ENCODE measurements around the gene ZNF506.
"Not testable (repeated sequence)": the region's sequence is repeated elsewhere in the genome, so short reads cannot be mapped to it uniquely, and the experiment has no call there.

ZNF506 gene

DNA sequence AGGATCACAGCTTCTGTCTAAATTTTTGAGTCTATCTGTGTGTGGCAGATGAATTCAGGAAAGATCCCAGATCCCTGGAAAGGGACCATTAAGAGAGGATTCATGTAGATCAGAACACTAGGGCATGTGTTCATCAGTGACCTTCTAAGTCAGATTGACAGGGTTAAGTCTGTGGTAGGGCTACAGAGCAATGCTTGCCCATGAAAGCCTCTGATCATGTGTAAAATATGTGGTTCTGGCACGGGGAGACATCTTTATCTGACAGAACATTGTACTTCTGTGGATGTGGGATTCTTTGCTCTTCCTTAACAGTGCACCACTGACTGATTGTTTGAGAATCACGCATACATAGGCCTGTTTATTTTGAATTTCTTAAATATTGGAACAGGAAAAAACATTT lies 42.9 kb downstream of the ZNF506 start:
- DNase-seq (ENCODE audit: low read depth) = no peak

GRCh38 chr19:19777692-19778091 lies 43.9 kb downstream of the ZNF506 start:
- no peak for DNase-seq (ENCODE audit: low read depth)

DNA sequence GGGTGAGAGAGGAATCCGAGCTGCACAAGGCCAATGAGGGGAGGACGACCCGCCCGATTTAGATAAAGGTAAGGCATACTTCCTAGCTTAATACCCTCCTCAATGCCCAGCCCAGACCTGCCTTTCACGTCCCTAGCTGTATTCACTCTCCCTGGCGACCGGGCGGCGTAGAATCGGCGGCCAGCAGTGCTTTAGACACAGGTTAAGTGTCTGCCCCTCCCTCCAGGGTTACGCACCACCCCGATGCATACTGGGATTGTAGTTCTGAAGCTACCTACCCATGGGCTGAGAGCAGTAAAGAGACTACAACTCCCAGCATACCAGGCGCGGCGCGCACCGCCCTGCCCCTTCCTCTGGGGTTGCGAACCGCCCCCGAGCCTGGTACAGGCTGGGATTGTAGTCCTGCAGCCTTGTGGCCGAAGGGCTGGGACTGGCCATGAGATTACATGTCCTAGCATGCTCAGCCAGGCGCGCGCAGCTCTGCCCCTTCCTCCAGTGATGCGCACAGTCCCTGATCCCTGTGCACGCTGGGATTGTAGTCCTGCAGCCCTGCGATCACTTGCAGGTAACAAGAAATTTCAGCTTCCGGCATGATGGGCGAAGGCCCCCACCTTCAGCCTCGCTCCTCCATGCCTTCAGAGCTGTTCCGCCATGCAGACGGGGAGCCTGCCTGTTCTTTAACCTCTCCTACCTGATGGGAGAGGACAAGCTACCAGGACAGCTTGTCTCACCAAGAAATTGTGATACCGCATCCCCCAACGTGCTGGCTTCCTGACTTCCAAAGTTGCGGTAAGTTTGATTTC lies 45.1 kb downstream of the ZNF506 start:
- peak; percentile 99 for DNase-seq (ENCODE audit: low read depth)

DNA sequence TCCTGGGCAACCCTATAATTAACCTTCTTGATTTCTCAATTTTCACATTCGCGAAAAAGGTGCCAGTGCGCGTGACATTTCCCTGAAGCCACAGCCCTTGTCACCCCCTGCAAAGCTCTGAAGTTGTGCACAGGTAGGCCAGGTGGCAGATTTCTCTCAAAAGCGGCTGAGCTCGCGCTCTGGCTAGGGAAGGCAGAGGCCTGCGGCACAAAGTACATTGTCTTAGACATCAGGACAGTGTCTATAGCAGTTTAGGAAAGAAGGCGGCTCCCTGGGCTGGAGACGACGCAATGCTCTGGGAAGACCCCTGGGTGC lies 45.7 kb downstream of the ZNF506 start:
- DNase-seq (ENCODE audit: low read depth) = no peak

DNA sequence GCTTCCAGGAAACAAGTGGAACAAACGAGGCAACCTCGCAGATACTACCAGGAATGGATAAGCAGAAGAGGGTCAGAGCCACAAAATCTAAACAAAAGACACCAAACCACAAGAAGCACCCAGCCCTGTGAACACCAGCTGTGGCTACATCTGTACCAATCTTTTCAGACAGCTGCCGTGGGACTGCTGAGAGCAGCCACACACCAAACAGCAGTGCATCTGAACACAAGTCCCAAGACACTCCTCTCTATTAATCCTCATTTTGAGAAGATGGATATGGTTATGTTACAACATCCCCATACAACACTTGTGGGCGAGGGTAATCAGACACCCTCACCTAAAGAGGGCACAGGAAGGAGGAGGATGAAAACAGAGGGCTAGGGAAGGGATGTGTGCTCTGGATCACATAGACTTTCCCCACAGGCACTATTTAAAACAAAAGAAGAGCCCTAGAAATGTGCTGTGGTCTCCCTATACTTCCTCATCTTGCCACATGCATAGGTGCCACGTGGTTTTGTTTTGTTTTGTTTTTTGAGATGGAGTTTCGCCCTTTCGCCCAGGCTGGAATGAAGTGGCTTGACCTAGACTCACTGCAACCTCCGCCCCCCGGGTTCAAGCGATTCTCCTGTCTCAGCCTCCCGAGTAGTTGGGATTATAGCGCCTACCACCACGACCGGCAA lies 47.1 kb downstream of the ZNF506 start:
- DNase-seq (ENCODE audit: low read depth) = no peak

GRCh38 chr19:19771963-19772362 lies 49.6 kb downstream of the ZNF506 start:
- not testable (repeated sequence) for DNase-seq (ENCODE audit: low read depth)

DNA sequence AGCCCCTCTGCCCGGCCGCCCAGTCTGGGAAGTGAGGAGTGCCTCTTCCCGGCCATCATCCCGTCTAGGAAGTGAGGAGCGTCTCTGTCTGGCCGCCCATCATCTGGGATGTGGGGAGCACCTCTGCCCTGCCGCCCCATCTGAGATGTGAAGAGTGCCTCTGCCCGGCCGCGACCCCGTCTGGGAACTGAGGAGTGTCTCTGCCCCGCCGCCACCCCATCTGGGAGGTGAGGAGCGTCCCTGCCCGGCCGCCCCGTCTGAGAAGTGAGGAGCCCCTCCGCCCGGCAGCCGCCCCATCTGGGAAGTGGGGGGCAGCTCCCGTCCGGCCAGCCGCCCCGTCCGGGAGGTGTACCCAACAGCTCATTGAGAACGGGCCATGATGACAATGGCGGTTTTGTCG lies 51.6 kb downstream of the ZNF506 start:
- DNase-seq (ENCODE audit: low read depth) = not testable (repeated sequence)

DNA sequence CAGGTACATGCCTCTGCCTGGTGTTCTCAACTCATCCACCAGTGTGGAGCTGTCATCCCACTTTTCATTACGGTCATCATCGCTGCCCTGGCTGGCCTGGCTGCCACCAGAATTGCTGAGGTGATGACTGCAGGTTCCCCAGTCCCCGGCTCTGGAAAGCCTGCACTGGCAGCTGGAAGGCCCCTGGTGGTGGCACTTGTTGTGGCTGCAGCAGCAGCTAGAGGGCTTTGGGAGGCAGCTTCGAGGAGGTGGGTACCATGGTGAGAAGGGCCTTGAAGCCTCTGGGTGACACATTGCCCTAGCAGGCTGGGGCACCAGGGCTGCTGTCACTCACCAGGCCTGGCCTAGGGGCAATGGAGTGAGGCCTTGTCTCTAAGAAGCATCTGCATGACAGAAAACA lies 63.4 kb downstream of the ZNF506 start:
- no peak for DNase-seq (ENCODE audit: low read depth)

GRCh38 chr19:19752760-19753403 lies 68.7 kb downstream of the ZNF506 start:
- DNase-seq (ENCODE audit: low read depth) = no peak

GRCh38 chr19:19751846-19752245 lies 69.7 kb downstream of the ZNF506 start:
- DNase-seq (ENCODE audit: low read depth) = no peak

- DNase-seq (ENCODE audit: low read depth) = no peak
Observed at GRCh38 chr19:19750842-19751790, 70.4 kb downstream of the ZNF506 start.

- no peak for DNase-seq (ENCODE audit: low read depth)
Observed at GRCh38 chr19:19749908-19750841, 71.4 kb downstream of the ZNF506 start.

DNA sequence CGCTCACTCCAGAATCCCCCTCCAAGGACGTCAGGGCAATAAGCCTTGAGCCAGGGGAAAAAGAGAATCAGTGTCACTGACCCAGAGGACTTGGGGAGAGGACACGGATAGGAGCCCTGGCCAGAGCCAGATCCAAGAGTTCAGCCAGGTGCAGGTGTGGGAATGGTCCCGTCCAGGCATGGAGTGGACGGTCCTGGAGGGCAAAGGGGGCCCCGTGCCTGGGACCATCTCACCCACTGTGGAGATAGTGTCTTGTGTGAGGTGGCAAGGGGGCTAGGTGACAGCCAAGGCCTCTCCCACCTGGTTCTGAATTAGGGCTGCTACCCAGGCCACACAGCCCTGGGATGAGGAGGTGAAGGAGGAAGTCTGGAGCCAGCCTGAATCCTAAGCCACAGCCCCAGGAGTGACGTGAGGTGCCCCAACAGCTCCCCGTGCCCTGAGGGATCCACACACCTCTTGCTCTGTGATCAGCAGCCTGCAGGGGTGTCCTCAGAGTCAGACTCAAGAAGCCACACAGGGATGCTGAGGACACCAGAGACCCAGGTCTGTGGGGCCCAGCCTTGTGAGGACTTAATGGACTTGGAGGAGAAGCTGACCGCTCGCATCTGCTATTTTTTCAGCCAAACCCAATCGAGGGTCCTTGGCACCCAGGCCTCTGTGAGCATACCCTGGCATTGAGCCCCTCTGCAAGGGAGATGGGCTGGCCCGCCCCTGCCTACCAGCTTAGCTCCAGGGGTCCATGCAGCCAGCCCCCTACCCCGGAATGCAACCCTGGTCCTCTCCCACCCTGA lies 72.2 kb downstream of the ZNF506 start:
- DNase-seq (ENCODE audit: low read depth) = no peak

DNA sequence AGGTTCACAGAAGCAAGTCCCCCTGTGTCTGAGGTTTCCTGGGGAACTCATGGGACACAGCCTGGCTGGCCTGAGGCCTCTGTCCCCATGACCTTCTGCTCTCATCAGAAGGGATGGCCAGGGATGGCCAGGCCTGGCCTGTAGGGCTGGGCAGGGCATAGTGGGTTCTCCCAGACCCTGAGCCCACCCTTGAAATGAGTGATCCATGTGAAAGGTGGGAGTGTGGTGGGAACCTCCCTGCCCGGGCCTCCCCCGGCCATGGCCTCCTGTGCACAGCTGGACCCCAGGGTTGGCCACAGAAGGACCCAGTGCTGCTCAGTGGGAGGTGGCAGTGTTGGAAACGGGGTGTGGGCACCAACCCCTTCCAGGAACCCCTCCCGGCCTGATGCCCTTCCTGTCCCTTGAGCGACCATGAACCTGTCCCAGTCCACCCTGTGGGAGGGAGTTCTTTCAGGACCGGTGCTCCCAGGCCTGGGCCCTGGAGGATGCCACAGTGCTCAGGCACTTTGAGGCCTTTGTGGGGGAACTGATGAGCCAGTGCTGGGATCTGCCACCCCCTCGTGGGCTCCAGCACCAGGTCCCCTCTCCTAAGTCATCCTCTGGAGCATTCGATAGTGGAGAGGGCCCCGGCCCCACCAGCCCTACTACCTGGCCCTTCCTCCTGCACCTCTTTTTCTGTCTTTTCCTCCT lies 73.2 kb downstream of the ZNF506 start:
- no peak for DNase-seq (ENCODE audit: low read depth)

GRCh38 chr19:19747357-19748220 lies 74.0 kb downstream of the ZNF506 start:
- no peak for DNase-seq (ENCODE audit: low read depth)

DNA sequence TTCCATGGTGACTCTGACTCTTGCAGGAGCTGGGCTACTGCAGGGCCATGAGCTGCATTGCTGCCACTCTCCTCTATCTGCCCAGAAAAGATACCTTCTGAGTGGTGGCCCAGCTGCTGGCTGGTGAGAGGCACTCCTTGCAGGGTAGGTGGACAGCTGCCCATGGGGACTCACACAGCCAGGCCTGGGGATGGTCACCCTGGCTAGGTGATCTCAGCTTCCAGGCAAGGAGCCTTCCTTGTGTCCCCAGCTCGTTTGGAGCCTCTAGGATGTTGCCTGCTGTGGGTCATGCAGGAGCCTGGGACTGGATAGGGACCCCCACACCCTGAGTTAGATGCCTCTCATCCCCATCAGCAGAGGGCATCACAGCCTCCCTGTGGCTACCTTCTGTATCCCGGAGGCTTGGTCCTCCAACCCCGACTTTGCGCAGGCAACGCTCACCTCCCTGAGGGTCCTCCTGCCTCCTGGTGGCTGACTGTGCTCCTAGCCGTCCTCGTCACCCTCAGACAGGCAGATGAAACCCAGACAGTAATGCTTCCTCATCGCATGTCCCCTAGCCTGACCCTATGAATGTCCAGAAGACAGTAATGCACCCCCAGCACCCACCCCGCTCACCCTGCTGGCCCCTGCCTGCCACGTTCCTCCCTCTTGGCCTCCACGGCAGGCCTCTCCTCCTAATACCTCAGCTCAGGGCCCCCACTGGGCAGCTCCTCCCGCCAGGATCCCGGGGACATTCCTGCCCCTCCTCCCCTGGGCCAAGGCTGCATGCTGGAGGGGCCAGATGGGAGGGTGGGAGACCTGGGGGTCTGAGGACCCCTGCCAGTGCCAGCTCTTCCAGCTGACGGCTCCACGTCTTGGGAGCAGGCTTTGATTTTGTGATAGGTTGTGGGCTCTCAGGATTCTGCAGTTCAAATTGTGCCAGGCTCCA lies 75.0 kb downstream of the ZNF506 start:
- no peak for DNase-seq (ENCODE audit: low read depth)

DNA sequence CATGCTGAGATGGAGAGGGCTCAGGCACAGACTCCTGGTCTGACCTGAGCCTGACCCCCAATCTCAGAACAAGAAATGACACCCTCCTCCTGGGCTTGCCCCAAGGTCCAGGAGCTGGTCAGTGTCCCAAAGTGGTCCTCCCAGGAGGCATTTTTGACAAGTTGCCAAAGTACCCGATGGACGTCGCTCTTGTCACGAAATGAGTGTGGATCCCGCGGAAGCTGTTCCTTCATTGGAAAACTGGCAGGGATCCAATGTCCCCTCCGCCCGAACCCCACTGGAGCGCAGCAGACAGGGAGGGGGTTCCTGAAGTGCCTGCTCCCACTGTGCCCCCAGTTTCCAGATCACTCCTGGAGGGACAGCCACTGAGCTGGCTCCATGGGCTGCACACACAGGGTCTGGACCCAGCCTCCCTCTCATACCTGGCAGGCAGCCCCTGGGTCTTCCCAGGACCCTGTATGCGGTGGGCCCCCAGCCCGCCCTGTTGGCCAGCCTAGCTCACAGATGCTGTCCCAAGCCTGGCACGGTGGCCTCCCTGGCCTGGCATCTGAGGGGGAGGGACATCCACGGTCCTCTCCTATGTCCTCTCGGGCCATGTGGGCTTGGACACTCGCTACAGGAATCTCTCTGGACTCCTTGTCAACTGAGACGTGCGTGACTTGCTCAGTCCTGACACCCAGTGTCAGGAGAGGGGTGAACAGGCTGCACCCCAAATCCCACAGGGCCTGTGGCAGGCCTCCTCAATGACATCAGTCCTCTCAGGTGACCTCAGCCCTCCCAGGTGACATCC lies 75.9 kb downstream of the ZNF506 start:
- no peak for DNase-seq (ENCODE audit: low read depth)
